K562 (cell line): Measurements from ENCODE around the gene PLIN5. TPM values are rescaled to one million over a fixed set of nuclear protein-coding genes. Genes with fewer than 3 reads are reported as not detected.

ENCODE experiments used
- HDGF ChIP-seq: fragments of 450-650 bp; IDR thresholded peaks from 2 replicates; pipeline ENCODE4 v1.6.1; 2016
- ILF3 ChIP-seq: fragments of 450-650 bp; IDR thresholded peaks from 2 replicates; pipeline ENCODE4 v1.6.1; 2018; ENCODE audit warnings: antibody characterized with exemption, mild to moderate bottlenecking, moderate library complexity, borderline replicate concordance
- MCM5 ChIP-seq: fragments of 450-650 bp; IDR thresholded peaks from 2 replicates; pipeline ENCODE4 v1.6.1; 2016; ENCODE audit warnings: low read depth
- NFE2L1 ChIP-seq: fragments of 450-650 bp; IDR thresholded peaks from 2 replicates; pipeline ENCODE4 v1.6.1; 2016; ENCODE audit warnings: missing genetic modification characterization, low read depth, mild to moderate bottlenecking, missing compliant biosample characterization, moderate library complexity, borderline replicate concordance
- SNIP1 ChIP-seq: fragments of 450-650 bp; IDR thresholded peaks from 2 replicates; pipeline ENCODE4 v1.7.1; 2017; ENCODE audit warnings: low read depth, mild to moderate bottlenecking
- polyA plus RNA-seq, 8 experiments: library from polyadenylated mRNA; depleted of rRNA in 4 of 8; stranded (reverse) in 5 of 8; unstranded in 3 of 8; fragments of >200 nt; fragmentation: Nextera tagmentation in 2 of 8; fragmentation: Illumina TruSeq in 1 of 8; extraction: Ambion mirVana in 2 of 8; extraction: Trizol in 1 of 8; gene quantifications; 2 replicates each; pipeline versions ENCODE4 v1.2.1 to v1.2.3, GENCODE V29; 2011 to 2014; ENCODE audit warnings: inconsistent platforms in 1 of 8, missing spikeins in 1 of 8
- total RNA-seq, 7 experiments: library from RNA; depleted of rRNA in 6 of 7; stranded (reverse); fragments of >200 nt in 6 of 7; fragmentation: Illumina TruSeq in 2 of 7; extraction: Trizol in 2 of 7; gene quantifications; 2 replicates each; pipeline versions ENCODE4 v1.2.1 to v1.2.3, GENCODE V29; 2011 to 2021; ENCODE audit warnings: low replicate concordance in 1 of 7
- TF ChIP-seq, protein P1 (sequence below): IDR thresholded peaks from 3 replicates; pipeline ENCODE4 v1.6.1; 2011; ENCODE audit warnings: borderline replicate concordance, mild to moderate bottlenecking, moderate library complexity; ENCODE audit not compliant: insufficient read length; ENCODE audit errors: extremely low read depth
- TF ChIP-seq, protein P2 (sequence below): fragments of 250-450 bp; sonication (Bioruptor Pico); IDR thresholded peaks from 2 replicates; pipeline ENCODE4 v1.4.0; 2020; ENCODE audit warnings: mild to moderate bottlenecking, moderate library complexity, borderline replicate concordance

PLIN5 gene
- total and polyA plus RNA-seq, 9 of the 15 experiments (the other 6 are each of a cell fraction or from before 2014, with no cell fraction given) = 0.04 to 1.3 (median 0.50) TPM

DNA sequence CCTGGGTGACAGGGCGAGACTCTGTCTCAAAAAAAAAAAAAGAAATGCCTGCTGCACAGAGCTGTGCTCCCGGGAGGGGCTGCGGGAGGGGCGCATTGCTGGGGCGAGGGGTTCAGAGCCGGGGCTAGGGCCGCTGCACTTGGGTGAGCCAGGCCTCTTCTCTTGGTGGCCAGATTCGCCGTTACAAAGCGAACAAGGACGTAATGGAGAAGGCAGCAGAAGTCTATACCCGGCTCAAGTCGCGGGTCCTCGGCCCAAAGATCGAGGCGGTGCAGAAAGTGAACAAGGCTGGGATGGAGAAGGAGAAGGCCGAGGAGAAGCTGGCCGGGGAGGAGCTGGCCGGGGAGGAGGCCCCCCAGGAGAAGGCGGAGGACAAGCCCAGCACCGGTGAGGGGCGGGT, 35.7 kb downstream of the PLIN5 start (continued):
- TF ChIP-seq, protein P1, sequence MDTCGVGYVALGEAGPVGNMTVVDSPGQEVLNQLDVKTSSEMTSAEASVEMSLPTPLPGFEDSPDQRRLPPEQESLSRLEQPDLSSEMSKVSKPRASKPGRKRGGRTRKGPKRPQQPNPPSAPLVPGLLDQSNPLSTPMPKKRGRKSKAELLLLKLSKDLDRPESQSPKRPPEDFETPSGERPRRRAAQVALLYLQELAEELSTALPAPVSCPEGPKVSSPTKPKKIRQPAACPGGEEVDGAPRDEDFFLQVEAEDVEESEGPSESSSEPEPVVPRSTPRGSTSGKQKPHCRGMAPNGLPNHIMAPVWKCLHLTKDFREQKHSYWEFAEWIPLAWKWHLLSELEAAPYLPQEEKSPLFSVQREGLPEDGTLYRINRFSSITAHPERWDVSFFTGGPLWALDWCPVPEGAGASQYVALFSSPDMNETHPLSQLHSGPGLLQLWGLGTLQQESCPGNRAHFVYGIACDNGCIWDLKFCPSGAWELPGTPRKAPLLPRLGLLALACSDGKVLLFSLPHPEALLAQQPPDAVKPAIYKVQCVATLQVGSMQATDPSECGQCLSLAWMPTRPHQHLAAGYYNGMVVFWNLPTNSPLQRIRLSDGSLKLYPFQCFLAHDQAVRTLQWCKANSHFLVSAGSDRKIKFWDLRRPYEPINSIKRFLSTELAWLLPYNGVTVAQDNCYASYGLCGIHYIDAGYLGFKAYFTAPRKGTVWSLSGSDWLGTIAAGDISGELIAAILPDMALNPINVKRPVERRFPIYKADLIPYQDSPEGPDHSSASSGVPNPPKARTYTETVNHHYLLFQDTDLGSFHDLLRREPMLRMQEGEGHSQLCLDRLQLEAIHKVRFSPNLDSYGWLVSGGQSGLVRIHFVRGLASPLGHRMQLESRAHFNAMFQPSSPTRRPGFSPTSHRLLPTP = no peak
- TF ChIP-seq ILF3 = no peak
- TF ChIP-seq HDGF = no peak
- TF ChIP-seq, protein P2, sequence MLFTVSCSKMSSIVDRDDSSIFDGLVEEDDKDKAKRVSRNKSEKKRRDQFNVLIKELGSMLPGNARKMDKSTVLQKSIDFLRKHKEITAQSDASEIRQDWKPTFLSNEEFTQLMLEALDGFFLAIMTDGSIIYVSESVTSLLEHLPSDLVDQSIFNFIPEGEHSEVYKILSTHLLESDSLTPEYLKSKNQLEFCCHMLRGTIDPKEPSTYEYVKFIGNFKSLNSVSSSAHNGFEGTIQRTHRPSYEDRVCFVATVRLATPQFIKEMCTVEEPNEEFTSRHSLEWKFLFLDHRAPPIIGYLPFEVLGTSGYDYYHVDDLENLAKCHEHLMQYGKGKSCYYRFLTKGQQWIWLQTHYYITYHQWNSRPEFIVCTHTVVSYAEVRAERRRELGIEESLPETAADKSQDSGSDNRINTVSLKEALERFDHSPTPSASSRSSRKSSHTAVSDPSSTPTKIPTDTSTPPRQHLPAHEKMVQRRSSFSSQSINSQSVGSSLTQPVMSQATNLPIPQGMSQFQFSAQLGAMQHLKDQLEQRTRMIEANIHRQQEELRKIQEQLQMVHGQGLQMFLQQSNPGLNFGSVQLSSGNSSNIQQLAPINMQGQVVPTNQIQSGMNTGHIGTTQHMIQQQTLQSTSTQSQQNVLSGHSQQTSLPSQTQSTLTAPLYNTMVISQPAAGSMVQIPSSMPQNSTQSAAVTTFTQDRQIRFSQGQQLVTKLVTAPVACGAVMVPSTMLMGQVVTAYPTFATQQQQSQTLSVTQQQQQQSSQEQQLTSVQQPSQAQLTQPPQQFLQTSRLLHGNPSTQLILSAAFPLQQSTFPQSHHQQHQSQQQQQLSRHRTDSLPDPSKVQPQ = no peak
- TF ChIP-seq MCM5 = no peak
- TF ChIP-seq SNIP1 = no peak
- TF ChIP-seq NFE2L1 = no peak
- TF ChIP-seq, all 486 proteins: peak for 0
